K562 (cell line): ENCODE data around the gene PRR30. TPM values are rescaled to one million over a fixed set of nuclear protein-coding genes. Genes with fewer than 3 reads are reported as not detected.
A peak's percentile ranks its signal among the peaks of the same experiment; 100 is the strongest.

Source experiments
- ATF1 ChIP-seq, 2 experiments: fragments of 450-650 bp in 1 of 2; IDR thresholded peaks; 2 replicates each; pipeline ENCODE4 v1.6.1; 2016; ENCODE audit warnings: missing compliant biosample characterization in 1 of 2, missing genetic modification characterization in 1 of 2
- CEBPG ChIP-seq, 3 experiments: fragments of 200-800 bp in 1 of 3; sonication (Bioruptor generic) in 1 of 3; sonication (generic) in 1 of 3; formaldehyde crosslinking in 1 of 3; IDR thresholded peaks in 2 of 3; conservative IDR thresholded peaks in 1 of 3; 2 replicates each; pipeline versions ENCODE4 v1.6.1 to v1.8.0; 2016 to 2022; ENCODE audit warnings: missing compliant biosample characterization in 2 of 3, missing genetic modification characterization in 2 of 3, mild to moderate bottlenecking in 1 of 3, missing genetic modification reagents in 1 of 3
- CLOCK ChIP-seq: fragments of 250-450 bp; sonication (Bioruptor Pico); IDR thresholded peaks from 2 replicates; pipeline ENCODE4 v1.4.0; 2020; ENCODE audit warnings: mild to moderate bottlenecking, moderate library complexity, borderline replicate concordance
- DPF2 ChIP-seq: fragments of 450-650 bp; IDR thresholded peaks from 2 replicates; pipeline ENCODE4 v1.6.1; 2016
- ILK ChIP-seq: fragments of 450-650 bp; IDR thresholded peaks from 2 replicates; pipeline ENCODE4 v1.6.1; 2016; ENCODE audit warnings: missing genetic modification characterization, low read depth, mild to moderate bottlenecking, missing compliant biosample characterization, moderate library complexity, borderline replicate concordance
- MEF2D ChIP-seq: conservative IDR thresholded peaks from 2 replicates; pipeline ENCODE4 v1.6.1; 2016; ENCODE audit warnings: low read depth, missing genetic modification characterization, missing compliant biosample characterization
- RBFOX2 ChIP-seq: fragments of 200-400 bp; formaldehyde crosslinking; IDR thresholded peaks from 2 replicates; pipeline ENCODE4 v1.6.1; 2017; ENCODE audit warnings: low read depth, mild to moderate bottlenecking, low read length, moderate library complexity
- SMARCA4 ChIP-seq: fragments of 450-650 bp; IDR thresholded peaks from 2 replicates; pipeline ENCODE4 v1.6.1; 2016
- TBL1XR1 ChIP-seq, 2 experiments: IDR thresholded peaks; 2 replicates each; pipeline ENCODE4 v1.6.1; 2012; ENCODE audit warnings: improper control_type of control experiment in 2 of 2, low read length in 2 of 2, mild to moderate bottlenecking in 1 of 2
- ZNF280B ChIP-seq: fragments of 250-450 bp; sonication (Bioruptor Pico); IDR thresholded peaks from 2 replicates; pipeline ENCODE4 v1.5.1; 2021; ENCODE audit warnings: mild to moderate bottlenecking
- polyA plus RNA-seq, 8 experiments: library from polyadenylated mRNA; depleted of rRNA in 4 of 8; stranded (reverse) in 5 of 8; unstranded in 3 of 8; fragments of >200 nt; fragmentation: Nextera tagmentation in 2 of 8; fragmentation: Illumina TruSeq in 1 of 8; extraction: Ambion mirVana in 2 of 8; extraction: Trizol in 1 of 8; gene quantifications; 2 replicates each; pipeline versions ENCODE4 v1.2.1 to v1.2.3, GENCODE V29; 2011 to 2014; ENCODE audit warnings: inconsistent platforms in 1 of 8, missing spikeins in 1 of 8
- total RNA-seq, 7 experiments: library from RNA; depleted of rRNA in 6 of 7; stranded (reverse); fragments of >200 nt in 6 of 7; fragmentation: Illumina TruSeq in 2 of 7; extraction: Trizol in 2 of 7; gene quantifications; 2 replicates each; pipeline versions ENCODE4 v1.2.1 to v1.2.3, GENCODE V29; 2011 to 2021; ENCODE audit warnings: low replicate concordance in 1 of 7
- TF ChIP-seq, protein P1 (sequence below): fragments of 450-650 bp; IDR thresholded peaks from 2 replicates; pipeline ENCODE4 v1.6.1; 2016; ENCODE audit warnings: mild to moderate bottlenecking
- TF ChIP-seq, protein P2 (sequence below): IDR thresholded peaks from 2 replicates; pipeline ENCODE4 v1.6.1; 2012; ENCODE audit warnings: low read depth, low read length, improper control_type of control experiment, borderline replicate concordance

PRR30 gene
- total and polyA plus RNA-seq, 9 of the 15 experiments (the other 6 are each of a cell fraction or from before 2014, with no cell fraction given): not detected

DNA sequence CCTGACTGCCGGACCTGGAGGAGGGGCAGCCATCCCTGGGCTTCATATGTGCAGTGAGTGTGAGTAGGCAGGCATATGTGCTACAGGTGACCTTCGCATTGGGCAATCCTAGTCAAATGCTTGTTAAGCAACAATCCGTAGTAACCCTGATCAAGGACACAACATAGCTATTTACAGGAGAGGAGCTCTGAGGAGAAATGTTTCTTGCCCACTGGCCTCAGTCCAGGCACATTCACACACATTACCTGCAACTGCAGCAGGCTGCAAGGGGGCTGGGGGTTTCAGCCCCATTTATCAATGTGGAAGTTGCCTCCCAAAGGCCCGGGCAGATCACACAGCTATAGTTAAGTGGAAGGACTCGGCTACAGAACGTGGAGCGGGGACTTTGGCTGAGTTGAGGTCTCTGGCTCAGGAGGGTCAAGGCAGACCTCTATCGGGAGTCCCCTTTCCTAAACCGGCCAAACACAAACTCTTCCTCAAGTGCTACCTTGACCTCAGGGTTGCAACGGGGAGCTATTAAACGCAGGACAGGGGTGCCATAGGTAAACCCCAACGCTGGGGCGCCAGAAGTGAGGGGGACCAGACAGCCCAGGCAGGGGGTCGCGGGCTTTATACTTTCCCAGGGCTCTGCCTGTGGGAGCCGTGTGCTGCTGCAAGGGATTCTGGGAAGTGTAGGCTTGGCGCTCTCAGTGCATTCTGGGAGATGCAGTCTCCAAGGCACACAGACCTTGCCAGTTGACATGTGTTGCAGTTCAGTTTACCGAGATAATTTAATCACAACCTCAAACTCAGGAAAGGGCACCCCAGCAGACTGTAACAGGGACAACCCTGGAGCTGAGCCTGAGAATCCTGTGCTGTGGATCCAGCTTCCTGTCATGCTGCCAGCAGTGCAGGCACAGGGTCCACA is 43.2 kb downstream of the PRR30 start (continued):
- TF ChIP-seq CLOCK (CRISPR knock-in tag): no peak
- TF ChIP-seq, protein P1, sequence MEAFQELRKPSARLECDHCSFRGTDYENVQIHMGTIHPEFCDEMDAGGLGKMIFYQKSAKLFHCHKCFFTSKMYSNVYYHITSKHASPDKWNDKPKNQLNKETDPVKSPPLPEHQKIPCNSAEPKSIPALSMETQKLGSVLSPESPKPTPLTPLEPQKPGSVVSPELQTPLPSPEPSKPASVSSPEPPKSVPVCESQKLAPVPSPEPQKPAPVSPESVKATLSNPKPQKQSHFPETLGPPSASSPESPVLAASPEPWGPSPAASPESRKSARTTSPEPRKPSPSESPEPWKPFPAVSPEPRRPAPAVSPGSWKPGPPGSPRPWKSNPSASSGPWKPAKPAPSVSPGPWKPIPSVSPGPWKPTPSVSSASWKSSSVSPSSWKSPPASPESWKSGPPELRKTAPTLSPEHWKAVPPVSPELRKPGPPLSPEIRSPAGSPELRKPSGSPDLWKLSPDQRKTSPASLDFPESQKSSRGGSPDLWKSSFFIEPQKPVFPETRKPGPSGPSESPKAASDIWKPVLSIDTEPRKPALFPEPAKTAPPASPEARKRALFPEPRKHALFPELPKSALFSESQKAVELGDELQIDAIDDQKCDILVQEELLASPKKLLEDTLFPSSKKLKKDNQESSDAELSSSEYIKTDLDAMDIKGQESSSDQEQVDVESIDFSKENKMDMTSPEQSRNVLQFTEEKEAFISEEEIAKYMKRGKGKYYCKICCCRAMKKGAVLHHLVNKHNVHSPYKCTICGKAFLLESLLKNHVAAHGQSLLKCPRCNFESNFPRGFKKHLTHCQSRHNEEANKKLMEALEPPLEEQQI: no peak
- peak; percentile 57 for TF ChIP-seq RBFOX2
- peak; percentile 59; the same call in 1 of the 2 replicates for TF ChIP-seq CEBPG (CRISPR knock-in tag; IDR thresholded peaks at IDR 0.05)
- peak in 1 of 2 experiments; percentile 13; a peak in 1 of 4 replicates for TF ChIP-seq CEBPG (tag; conservative IDR thresholded peaks at IDR 0.05 in 1 of 2, IDR thresholded peaks at IDR 0.05 in 1 of 2)
- TF ChIP-seq ILK (tag): no peak
- TF ChIP-seq, protein P2, sequence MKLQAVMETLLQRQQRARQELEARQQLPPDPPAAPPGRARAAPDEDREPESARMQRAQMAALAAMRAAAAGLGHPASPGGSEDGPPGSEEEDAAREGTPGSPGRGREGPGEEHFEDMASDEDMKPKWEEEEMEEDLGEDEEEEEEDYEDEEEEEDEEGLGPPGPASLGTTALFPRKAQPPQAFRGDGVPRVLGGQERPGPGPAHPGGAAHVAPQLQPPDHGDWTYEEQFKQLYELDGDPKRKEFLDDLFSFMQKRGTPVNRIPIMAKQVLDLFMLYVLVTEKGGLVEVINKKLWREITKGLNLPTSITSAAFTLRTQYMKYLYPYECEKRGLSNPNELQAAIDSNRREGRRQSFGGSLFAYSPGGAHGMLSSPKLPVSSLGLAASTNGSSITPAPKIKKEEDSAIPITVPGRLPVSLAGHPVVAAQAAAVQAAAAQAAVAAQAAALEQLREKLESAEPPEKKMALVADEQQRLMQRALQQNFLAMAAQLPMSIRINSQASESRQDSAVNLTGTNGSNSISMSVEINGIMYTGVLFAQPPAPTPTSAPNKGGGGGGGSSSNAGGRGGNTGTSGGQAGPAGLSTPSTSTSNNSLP: no peak
- TF ChIP-seq ATF1 (CRISPR knock-in tag; IDR thresholded peaks at IDR 0.05): no peak
- TF ChIP-seq ATF1 (tag; IDR thresholded peaks at IDR 0.05): no peak
- no peak for TF ChIP-seq DPF2
- no peak for TF ChIP-seq TBL1XR1 (IDR thresholded peaks at IDR 0.05; ENCODE audit: low read length in 2 of 2)
- no peak for TF ChIP-seq MEF2D (tag)
- TF ChIP-seq ZNF280B (CRISPR knock-in tag): no peak
- TF ChIP-seq SMARCA4: no peak
